DMS 273 (cell line): ENCODE data around the gene APOBEC3F.
"Not testable (repeated sequence)": the region's sequence is repeated elsewhere in the genome, so short reads cannot be mapped to it uniquely, and the experiment has no call there.

Experiments
- DNase-seq: peaks from one replicate; lab custom pipeline; 2025; ENCODE audit not compliant: unreplicated experiment; lab: John Stamatoyannopoulos, UW

The APOBEC3F gene

DNA sequence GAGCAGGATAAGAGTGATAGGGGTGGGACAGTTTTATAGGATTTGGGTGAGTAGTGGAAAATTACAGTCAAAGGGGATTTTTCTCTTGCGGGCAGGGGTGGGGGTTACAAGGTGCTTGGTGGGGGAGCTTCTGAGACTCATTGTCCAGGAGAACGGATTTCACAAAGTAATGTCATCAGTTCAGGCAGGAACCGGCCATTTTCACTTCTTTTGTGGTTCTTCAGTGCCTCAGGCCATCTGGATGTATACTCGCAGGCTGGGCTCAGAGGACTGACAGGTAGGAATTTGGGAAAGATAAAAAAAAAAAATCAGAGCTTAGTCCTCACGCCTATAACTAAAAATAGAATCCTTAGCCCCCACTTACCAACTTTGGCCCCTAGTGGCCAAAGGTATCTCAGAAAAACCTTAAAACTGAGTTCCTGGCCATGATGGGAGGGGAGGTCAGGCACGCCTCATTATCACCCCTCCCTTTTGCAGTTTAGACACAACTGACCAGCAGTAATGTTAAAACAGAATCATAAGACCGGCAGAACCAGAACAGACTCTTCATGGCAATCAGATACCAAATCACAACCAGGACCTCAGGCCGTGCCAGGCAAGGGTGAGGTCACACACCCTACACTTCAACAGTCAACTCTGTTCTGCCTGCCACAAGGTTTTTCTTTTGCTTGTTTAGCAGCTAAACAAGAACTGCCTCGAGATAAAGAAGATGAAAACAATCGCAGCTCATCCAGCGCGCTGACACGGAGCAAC lies 27.5 kb downstream of the APOBEC3F start:
- no peak for DNase-seq

DNA sequence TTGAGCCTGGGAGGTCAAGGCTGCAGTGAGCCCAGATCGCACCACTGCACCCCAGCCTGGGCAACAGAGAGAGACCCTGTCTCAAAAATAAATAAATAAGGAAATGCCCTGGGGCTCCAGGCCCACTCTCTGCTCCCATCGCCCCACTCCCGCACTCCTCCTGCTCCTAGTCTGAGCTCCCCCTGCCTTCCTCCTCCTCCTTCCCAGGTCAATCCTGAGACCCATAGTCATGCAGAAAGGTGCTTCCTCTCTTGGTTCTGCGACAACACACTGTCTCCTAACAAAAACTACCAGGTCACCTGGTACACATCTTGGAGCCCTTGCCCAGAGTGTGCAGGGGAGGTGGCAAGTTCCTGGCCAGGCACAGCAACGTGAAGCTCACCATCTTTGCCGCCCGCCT lies 29.5 kb downstream of the APOBEC3F start:
- no peak for DNase-seq

DNA sequence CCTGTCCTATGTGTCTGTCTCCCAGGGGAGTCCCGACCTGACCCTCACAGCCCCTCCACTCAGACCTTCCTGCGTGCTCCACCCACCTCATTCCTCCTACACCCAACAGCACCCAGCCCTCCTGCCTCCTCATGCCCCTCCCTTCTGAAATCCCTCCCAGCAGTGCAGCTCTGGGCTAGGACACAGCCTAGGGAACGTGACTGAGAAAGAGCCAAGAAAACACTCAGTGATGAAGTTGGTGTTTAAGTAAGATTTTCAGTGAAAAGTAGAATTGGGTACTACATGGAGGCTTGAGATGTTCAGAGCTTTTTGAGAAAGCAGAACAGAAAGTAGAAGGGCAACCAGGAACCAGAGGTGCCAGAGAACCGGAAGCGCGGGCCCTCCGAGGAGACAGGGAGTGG lies 31.9 kb downstream of the APOBEC3F start:
- not testable (repeated sequence) for DNase-seq

DNA sequence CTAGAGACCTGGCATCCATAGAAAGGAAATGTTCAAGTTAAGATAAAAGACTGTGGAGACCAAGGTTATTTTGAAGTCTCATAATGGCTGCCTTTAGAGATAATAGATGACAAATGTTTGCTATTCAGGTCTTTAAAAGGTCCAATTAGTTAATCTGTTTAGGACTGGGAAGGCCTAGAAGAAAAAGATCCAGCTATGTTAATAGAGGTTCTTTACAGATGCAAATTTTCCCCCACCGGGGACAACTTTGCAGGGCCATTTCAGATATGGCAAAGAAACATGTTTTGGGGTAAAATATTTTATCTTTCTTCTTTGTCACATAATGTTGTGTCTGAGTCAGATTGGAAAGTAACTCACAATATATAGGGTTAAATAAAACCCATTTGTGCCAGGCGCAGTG lies 33.3 kb downstream of the APOBEC3F start:
- no peak for DNase-seq

DNA sequence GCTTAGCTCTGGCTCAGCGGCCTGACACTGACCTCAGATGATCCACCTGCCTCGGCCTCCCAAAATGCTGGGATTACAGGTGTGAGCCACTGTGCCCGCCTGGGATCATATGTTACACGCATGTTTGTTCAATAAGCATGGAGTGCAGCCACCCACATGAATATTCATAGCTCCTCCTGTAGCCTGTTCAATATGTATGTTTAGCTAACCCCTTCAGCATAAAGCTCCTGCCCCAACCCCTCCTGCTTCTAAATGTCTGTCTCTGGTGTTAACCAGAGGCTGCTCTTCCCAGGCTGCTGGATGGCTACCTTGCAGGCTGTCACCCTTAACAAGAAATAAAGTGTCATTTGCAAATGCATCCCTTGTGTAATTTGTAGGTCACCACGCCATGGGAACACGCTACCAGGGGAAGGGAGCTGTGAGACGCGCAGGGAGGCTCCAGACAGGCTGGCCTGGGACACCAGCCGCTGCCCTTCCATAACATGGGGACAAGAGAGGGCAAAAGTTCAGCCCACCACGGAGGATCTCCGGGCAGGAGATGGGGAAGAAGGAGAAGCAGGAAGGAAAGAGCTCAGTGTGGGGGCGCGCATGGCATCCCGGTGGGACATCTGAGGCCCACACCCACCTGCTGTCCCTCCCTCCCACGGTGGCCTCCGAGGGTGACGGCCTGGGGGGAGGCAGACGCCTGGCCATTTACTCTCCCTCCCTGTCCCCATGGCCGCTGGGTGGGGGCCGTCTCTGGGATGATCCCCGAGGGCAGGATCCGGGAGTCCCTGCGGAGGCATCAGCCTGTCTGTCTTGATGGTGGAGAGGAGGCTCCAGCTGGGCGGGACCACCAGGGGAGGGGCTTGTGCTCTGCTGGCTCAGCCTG lies 35.7 kb downstream of the APOBEC3F start:
- not testable (repeated sequence) for DNase-seq

DNA sequence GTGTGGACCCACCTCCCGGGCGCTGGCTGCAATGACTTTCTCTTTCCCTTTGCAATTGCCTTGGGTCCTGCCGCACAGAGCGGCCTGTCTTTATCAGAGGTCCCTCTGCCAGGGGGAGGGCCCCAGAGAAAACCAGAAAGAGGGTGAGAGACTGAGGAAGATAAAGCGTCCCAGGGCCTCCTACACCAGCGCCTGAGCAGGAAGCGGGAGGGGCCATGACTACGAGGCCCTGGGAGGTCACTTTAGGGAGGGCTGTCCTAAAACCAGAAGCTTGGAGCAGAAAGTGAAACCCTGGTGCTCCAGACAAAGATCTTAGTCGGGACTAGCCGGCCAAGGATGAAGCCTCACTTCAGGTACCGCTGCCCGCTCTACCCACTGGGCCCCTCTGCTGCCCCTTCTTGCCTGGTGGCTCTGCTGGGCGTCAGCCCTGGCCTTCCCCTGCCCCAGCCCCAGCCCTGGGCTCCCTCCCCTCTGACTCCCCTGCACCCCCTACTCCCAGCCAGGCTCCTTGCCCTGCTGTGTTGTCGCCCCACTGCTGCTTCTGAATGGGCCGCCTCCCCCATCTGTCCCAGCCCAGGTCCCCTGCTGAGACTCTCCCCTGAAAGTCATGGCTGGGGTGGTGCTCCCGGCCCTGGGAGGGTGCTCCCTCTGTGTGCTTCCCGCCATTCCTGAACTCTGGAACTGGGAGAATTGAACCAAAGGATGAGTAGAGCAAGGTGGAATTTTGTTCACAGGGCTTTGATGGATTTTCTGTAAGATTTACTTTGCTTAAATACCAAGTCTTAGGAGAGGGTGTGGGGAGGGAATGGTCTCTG lies 36.6 kb downstream of the APOBEC3F start, which contains the start of gene APOBEC3G:
Gene APOBEC3G (plus strand): TSS at position 250 of the 815 bp plus-strand sequence. CDS start 87 bp downstream, at position 337.
- not testable (repeated sequence) for DNase-seq

DNA sequence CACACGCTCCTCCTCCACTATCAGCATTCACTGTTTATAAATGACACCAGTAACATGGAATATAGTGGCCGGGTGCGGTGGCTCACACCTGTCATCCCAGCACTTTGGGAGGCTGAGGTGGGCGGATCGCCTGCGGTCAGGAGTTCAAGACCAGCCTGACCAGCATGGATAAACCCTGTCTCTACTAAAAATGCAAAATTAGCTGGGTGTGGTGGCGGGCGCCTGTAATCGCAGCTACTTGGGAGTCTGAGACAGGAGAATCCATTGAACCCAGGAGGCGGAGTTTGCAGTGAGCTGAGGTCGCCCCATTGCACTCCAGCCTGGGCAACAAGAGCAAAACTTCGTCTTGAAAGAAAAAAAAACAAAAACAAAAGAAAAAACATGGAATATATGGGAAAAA lies 37.2 kb downstream of the APOBEC3F start:
- not testable (repeated sequence) for DNase-seq

DNA sequence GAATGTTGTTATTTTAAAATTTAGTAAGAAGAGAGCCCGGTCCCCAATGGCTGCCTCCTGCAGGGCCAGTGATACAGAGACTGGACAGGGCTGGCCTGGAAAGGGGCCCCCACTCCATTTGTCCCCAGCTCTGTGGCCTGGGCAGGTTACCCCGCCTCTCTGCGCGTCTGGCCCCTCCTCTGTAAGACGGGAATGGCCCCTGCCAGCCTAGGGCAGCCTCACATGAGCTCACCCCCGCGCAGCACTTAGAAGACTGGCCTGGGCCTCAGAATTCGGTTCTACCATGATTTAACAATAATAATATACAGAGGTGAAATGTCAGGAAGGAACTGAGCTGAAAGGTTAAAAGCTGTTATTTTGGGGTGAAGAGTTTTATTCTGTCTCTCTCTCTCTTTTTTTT lies 37.7 kb downstream of the APOBEC3F start:
- DNase-seq, result no peak

DNA sequence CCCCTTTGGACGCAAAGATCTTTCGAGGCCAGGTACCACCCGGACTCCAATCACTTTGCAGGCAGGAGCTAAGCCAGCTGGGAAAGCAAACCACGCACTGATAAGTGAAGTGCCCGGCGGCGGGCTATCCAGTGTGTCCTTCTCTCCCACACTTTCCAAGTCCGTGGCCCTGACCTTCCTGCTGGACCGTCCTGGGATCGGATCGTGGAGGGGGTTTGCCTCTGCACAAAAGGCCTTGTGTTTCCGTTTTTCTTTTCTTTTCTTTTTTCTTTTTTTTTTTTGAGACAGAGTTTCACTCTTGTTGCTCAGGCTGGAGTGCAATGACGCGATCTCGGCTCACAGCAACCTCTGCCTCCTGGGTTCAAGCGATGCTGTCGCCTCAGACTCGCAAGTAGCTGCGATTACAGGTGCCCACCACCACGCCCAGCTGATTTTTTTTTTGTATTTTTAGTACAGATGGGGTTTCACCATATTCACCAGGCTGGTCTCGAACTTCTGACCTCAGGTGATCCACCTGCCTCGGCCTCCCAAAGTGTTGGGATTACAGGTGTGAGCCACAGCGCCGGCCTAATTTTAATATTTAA lies 38.5 kb downstream of the APOBEC3F start:
- not testable (repeated sequence) for DNase-seq

DNA sequence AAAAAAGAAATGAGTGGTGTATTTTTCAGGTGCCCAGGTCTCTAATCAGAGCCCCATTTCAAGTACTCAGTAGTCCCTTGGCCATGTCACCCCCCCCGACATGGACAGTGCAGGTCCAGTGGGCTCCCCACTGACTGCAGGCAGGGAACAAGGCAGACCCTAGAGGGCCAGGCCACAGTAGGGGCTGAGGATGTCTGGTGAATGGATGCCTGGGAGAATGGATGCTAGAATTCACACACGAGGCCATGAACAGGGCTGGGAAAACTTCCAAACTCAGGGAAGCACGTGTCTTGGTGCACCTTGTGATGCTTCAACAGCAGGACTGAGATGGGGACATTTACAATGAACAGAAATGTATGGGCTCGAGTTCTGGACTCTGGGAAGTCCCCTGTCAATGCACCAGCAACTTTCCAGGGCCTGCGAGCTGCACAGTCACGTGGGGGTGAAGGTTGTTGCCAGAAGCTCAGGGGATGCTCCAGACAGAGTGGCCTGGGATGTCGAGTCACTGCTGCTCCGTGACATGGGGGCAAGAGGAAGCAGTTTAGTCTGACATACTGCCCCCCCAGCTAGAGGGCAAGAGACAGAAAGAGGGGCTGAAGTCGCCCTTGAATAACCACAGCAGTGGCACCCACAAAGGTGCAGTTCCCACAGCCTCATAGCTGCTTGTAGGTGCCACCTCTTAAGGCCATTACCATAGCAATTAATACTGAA lies 39.5 kb downstream of the APOBEC3F start:
- no peak for DNase-seq

DNA sequence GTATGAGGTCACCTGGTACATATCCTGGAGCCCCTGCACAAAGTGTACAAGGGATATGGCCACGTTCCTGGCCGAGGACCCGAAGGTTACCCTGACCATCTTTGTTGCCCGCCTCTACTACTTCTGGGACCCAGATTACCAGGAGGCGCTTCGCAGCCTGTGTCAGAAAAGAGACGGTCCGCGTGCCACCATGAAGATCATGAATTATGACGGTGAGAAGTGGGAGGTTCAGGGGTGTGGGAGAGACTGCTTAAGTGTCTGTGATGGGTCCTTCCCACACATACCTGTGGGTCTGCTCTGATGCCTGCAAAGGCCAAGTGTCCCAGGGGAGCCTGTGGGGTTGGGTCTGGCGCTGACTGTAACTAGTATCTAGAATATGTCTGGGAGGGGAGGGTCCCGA lies 40.4 kb downstream of the APOBEC3F start:
- no peak for DNase-seq

DNA sequence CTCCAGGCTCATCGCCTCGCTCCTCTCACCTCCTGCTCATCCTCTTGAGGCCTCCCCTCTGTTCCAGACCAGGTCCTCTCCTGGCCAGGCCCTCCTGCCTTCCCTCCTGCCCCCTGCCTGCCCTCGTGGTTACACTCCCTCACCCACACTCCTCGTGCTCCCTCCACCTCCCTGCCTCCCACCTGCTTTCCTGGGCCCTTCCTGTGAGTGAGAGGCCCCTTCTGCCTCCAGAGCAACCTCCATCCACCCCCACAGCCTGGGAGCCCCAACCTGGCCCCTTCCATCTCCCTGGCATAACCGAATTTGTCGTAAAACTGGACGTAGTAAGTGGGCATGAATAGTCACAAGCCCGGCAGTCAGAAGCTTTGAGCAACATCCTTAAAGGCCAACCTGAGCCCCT lies 40.9 kb downstream of the APOBEC3F start:
- no peak for DNase-seq

DNA sequence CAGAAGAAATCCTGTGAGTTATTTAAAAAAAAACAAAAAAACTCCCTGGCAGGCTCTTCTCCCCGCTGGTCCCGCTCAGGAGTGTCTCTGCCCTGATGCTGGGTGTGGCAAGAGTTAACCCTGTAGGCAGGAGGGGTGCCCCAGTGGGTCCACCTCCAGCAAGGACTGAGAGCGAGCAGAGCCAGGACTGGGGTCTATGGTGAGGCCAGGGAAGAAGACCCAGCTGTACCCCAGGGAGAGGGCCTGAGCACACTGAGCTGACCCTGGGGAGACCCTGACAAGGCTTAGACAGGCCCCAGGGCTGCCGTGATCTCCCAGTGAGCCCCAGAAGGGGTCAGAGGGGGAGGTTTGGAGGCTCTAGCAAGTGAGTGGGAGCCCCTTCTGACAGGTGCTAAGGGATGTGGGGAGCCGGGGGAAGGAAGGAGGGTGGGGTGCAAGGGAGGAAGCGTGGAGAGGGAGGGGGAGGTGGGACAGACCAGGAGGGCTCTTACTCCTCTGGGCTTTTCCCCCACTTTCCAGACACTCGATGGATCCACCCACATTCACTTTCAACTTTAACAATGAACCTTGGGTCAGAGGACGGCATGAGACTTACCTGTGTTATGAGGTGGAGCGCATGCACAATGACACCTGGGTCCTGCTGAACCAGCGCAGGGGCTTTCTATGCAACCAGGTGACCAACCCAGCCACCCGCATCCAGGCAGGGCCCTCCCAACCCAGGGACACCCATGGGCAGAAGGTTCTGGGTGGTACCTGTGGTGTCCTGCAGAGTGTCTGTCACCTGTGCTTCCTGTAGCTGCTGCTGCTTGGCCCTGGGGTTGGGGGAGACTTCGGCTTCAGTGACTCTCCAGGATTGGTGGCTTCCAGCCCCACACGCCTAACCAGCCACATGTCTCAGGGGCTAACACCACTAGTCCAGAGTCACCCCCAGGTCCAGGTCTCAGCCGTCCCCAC lies 42.8 kb downstream of the APOBEC3F start:
- DNase-seq, result no peak

DNA sequence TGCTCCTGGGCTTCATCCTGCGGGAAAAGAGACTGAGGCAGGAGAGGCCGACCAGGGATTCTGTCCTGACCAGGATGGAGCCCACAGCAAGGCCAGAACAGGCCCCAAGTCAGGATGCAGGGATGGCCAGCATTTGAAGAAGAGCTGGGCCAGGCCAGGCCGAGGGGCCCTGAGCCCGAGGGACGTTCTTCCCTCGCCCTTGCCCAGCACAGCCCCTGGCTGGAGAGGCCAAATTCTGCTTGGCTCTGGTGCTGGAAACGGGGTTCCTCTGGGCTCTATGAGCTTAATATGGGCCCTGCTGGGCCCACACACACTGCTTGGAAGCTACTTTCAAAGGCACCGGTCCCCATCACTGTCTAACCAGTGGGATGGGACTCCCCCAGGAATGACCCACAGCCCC lies 44.0 kb downstream of the APOBEC3F start:
- DNase-seq, result no peak

DNA sequence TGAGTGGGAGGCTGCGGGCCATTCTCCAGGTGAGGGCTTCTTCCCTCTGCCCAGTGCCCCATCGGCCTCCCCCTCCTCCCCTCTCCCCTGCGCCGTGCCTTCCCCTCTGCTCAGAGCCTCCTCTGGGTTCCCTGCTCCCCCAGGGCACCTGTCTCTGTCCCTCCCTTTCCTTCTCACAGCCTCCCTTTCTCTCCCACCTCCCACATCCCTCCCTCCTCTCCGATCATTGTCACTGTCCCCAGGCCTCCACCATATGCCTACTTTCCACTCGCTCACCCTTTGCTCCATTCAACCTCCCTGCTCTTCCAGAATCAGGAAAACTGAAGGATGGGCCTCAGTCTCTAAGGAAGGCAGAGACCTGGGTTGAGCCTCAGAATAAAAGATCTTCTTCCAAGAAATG lies 46.4 kb downstream of the APOBEC3F start:
- DNase-seq, result no peak

DNA sequence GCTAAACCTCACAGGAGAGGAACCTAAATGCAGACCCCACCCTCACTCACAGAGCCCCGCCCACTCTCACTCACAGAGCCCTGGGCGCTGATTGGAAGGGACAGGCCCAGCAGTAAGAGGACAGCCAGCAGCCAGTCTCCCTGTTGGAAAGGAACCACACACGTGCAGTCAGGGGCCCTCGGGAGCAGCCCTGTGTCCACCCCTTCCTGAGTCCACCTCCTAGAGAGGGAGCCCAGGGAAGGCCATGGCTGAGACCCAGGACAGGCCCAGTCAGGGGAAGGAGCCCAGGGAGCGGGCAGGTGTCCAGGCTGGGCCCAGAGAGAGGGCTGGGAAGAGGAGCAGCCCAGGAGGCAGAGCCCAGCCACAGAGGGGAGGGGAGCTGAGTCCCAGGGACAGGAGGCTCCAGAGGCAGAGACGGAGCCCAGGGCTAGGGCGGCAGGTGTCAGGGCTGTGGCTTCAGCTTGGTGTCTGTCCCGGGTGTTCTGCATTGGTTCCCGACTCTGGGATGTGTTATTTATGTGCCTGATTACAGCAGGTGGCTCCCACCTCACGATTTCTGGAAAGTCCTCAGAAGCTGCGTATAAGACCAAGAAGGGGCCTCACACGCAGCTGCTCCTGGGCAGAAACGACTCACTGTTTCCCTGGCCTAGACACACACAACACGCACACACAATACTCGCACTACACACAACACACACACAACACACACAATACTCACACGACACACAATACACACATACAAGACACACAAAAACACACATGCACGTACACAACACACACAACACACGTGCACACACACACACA lies 47.4 kb downstream of the APOBEC3F start:
- DNase-seq, result peak; percentile 7

DNA sequence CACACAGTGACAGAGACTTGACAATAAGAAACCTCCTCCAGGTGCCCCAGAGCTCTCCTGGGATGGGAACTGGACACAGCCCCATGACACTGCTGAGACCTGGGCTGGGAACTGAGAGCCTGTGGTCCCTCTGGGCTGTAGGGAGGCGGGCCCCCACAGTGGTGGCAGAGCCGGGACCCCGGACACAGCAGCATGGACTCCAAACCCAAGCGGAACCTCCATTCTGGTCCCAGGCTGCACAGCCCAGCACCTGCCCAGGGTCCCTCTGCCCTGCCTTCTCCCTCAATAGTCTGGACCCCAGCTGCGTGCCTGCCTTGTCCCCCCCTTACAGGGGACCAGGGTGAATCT lies 48.0 kb downstream of the APOBEC3F start:
- no peak for DNase-seq

DNA sequence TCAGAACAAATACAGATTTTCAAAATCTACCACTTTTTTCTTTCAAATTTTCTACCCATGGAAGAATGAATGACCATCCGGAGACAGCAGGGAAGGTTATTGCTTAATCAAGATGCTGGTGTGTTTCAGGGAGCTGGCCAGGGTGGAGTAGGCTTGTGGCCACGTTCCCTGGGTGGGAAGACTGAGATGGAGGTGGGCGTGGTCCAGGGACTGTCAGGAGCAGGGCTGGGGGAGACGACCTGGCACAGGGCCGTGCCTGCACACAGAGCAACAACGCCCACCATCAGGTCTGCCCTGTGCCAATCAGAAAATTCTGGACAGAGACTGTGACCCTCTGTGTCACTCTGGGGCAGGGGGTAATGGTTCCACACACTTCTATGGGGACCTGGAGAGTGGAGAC lies 49.3 kb downstream of the APOBEC3F start:
- DNase-seq, result no peak
